A549 (cell line): ENCODE results near the gene ODC1. TPM values are rescaled to one million over a fixed set of nuclear protein-coding genes. Genes with fewer than 3 reads are reported as not detected.
A peak's percentile ranks its signal among the peaks of the same experiment; 100 is the strongest.

Source experiments
- ATAC-seq, 2 experiments: fragments of 200-7000 bp in 1 of 2; fragments of >200 bp in 1 of 2; cut with Nextera tagmentation in 1 of 2; cut with Tn5 transposase in 1 of 2; 3 replicates each; pipeline versions ENCODE4 v1.8.0 to v1.9.1; 2018 to 2020; ENCODE audit warnings: mild to moderate bottlenecking in 1 of 2, moderate library complexity in 1 of 2
- CTCF ChIA-PET: fragments of 300-600 bp; sonication (Branson Sonifier 250); formaldehyde crosslinking; extraction: SDS; loops from one replicate; lab custom pipeline; 2021; ENCODE audit warnings: antibody characterized with exemption, inconsistent platforms; lab: Yijun Ruan, JAX
- POLR2A ChIA-PET: fragments of 350-600 bp; formaldehyde crosslinking; extraction: SDS; loops from one replicate; lab custom pipeline; 2021; ENCODE audit warnings: antibody characterized with exemption, inconsistent platforms; lab: Yijun Ruan, JAX
- DNase-seq, 2 experiments: peaks; one replicate each; pipeline versions ENCODE4 v3.0.0 to v3.0.0-alpha.2; 2011 to 2016; ENCODE audit warnings: low read depth in 1 of 2, low spot score in 1 of 2
- FAIRE-seq: peaks from 2 replicates; lab custom pipeline; 2011; peaks lifted over from hg19 to GRCh38; lab: Jason Lieb, UNC
- H3K27ac ChIP-seq, 2 experiments: fragments of >200 bp; sonication (Bioruptor Twin); formaldehyde crosslinking; 3 replicates each; pipeline ENCODE4 v1.5.1; 2016 to 2017
- H3K4me1 ChIP-seq: fragments of >200 bp; sonication (Bioruptor Twin); formaldehyde crosslinking; 3 replicates; pipeline ENCODE4 v1.6.1; 2016
- H3K4me2 ChIP-seq: fragments of >200 bp; sonication (Bioruptor Twin); formaldehyde crosslinking; 3 replicates; pipeline ENCODE4 v1.6.1; 2016
- H3K4me3 ChIP-seq: fragments of >200 bp; sonication (Bioruptor Twin); formaldehyde crosslinking; 3 replicates; pipeline ENCODE4 v1.5.1; 2016
- H3K9me3 ChIP-seq: fragments of >200 bp; sonication (Bioruptor Twin); formaldehyde crosslinking; 3 replicates; pipeline ENCODE4 v1.6.1; 2016
- CBX8 ChIP-seq: fragments of 200-600 bp; sonication (generic); IDR thresholded peaks from 2 replicates; pipeline ENCODE4 v1.6.1; 2016
- CHD2 ChIP-seq: fragments of 150-350 bp; IDR thresholded peaks from 2 replicates; pipeline ENCODE4 v1.6.1; 2014; ENCODE audit warnings: low read length; ENCODE audit not compliant: partially characterized antibody
- CHD4 ChIP-seq: fragments of 200-600 bp; sonication (generic); IDR thresholded peaks from 2 replicates; pipeline ENCODE4 v1.6.1; 2016; ENCODE audit warnings: antibody characterized with exemption, mild to moderate bottlenecking, borderline replicate concordance
- EHF ChIP-seq: fragments of 250-450 bp; sonication (Bioruptor Pico); IDR thresholded peaks from 2 replicates; pipeline ENCODE4 v1.5.0; 2020; ENCODE audit warnings: mild to moderate bottlenecking
- EHMT2 ChIP-seq: fragments of 200-600 bp; sonication (generic); IDR thresholded peaks from 2 replicates; pipeline ENCODE4 v1.6.1; 2016; ENCODE audit warnings: antibody characterized with exemption, low read depth, mild to moderate bottlenecking, moderate library complexity
- ELK1 ChIP-seq: fragments of 150-350 bp; IDR thresholded peaks from 2 replicates; pipeline ENCODE4 v1.6.1; 2014; ENCODE audit warnings: low read depth, mild to moderate bottlenecking, low read length
- EP300 ChIP-seq, 2 experiments: fragments of >200 bp; sonication (Bioruptor Twin); formaldehyde crosslinking; IDR thresholded peaks; 2 replicates in 1 of 2; 3 replicates in 1 of 2; pipeline ENCODE4 v1.6.1; 2016 to 2017
- FOXS1 ChIP-seq: fragments of 250-450 bp; sonication (Bioruptor Pico); IDR thresholded peaks from 2 replicates; pipeline ENCODE4 v1.5.0; 2020; ENCODE audit warnings: mild to moderate bottlenecking, moderate library complexity
- NFE2L2 ChIP-seq: fragments of 150-350 bp; conservative IDR thresholded peaks from 2 replicates; pipeline ENCODE4 v1.6.1; 2014; ENCODE audit warnings: low read length
- PHF8 ChIP-seq: fragments of 200-600 bp; sonication (generic); IDR thresholded peaks from 2 replicates; pipeline ENCODE4 v1.6.1; 2016; ENCODE audit warnings: low read depth, mild to moderate bottlenecking, antibody characterized with exemption, moderate library complexity, borderline replicate concordance
- POLR2A ChIP-seq: IDR thresholded peaks from 2 replicates; pipeline ENCODE4 v1.6.1; 2012; ENCODE audit warnings: mild to moderate bottlenecking, low read length
- POLR2AphosphoS2 ChIP-seq: conservative IDR thresholded peaks from 2 replicates; pipeline ENCODE4 v1.6.1; 2012; ENCODE audit warnings: low read length, improper control_type of control experiment, inconsistent platforms
- RNF2 ChIP-seq: fragments of 200-600 bp; sonication (generic); IDR thresholded peaks from 2 replicates; pipeline ENCODE4 v1.6.1; 2016; ENCODE audit warnings: low read depth, mild to moderate bottlenecking, antibody characterized with exemption, moderate library complexity, borderline replicate concordance
- SMC3 ChIP-seq: fragments of >200 bp; sonication (Bioruptor Twin); formaldehyde crosslinking; IDR thresholded peaks from 3 replicates; pipeline ENCODE4 v1.6.1; 2018; ENCODE audit warnings: inconsistent platforms
- ZFP36 ChIP-seq: fragments of 450-650 bp; IDR thresholded peaks from 2 replicates; pipeline ENCODE4 v1.6.1; 2014; ENCODE audit warnings: borderline replicate concordance; ENCODE audit not compliant: partially characterized antibody
- WGBS: methylation state at CpG from one replicate; pipeline ENCODE4 v1.1.6; 2017; ENCODE audit errors: missing lambda C conversion rate; 5-methylcytosine and 5-hydroxymethylcytosine counted together
- polyA plus RNA-seq, 4 experiments: library from polyadenylated mRNA; depleted of rRNA in 3 of 4; stranded (reverse); fragments of >200 nt; fragmentation: RNase III in 1 of 4; extraction: RNeasy Plus Mini Kit Qiagen cat#74134 plus additional on column Dnase treatment in 1 of 4; gene quantifications; 2 replicates in 3 of 4; 3 replicates in 1 of 4; pipeline ENCODE4 v1.2.3, GENCODE V29; 2011 to 2017
- TF ChIP-seq, protein P1 (sequence below): fragments of >200 bp; sonication (Bioruptor Twin); formaldehyde crosslinking; IDR thresholded peaks from 3 replicates; pipeline ENCODE4 v1.6.1; 2016
- TF ChIP-seq, protein P2 (sequence below): fragments of 200-600 bp; sonication (generic); IDR thresholded peaks from 2 replicates; pipeline ENCODE4 v1.6.1; 2016; ENCODE audit warnings: antibody characterized with exemption, mild to moderate bottlenecking, moderate library complexity
- TF ChIP-seq, protein P3 (sequence below): fragments of 250-450 bp; sonication (Bioruptor Pico); IDR thresholded peaks from 2 replicates; pipeline ENCODE4 v1.5.0; 2020; ENCODE audit warnings: low read depth, mild to moderate bottlenecking, moderate library complexity

Gene ODC1
- polyA plus RNA-seq, 2 of the 4 experiments (the other 2 are of a cell fraction): 57.8 to 265 TPM

DNA sequence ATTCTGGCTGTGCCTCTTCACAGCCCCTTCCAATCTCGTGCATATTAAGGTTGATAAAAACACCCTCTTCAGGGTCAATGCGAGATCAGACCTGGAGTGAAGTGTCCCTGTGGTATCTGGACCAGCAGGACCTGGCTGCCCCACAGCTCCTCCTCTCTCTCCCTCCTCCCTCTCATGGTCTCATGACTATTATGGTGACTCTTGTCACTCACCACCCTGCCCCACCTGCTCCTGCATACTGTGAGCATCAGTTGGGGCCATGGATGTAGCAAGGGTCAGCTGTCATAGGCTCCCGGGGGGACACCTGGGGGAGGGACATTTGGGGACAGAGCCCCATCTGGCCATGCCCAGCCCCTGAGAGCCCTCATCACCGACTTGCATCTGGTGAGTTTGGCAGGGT is 50.2 kb downstream of the ODC1 start:
- H3K4me3 ChIP-seq: no peak overlapping the region
- H3K27ac ChIP-seq: peak overlapping the region; percentile 6 to 45; a peak in 2 of 6 replicates
- ChIA-PET POLR2A (no interaction called here), CTCF (interaction anchor here (0.6 to 2.6 kb wide), 6 partner anchors 8 to 274 kb away, joined by 3 to 17 read pairs (median 4); partner anchors contain the start of gene RRM2)
- no peak for TF ChIP-seq EP300 (IDR thresholded peaks at IDR 0.05)
- no peak for TF ChIP-seq EHMT2
- TF ChIP-seq CBX8: no peak
- TF ChIP-seq POLR2AphosphoS2: no peak
- no peak for TF ChIP-seq RNF2
- no peak for TF ChIP-seq CHD2
- no peak for TF ChIP-seq SMC3
- TF ChIP-seq ELK1: no peak
- peaks cover 43% of the 10 kb centered on the region for H3K4me1 ChIP-seq
- no peak overlapping the region for H3K4me2 ChIP-seq
- H3K9me3 ChIP-seq: no peaks in the 10 kb centered on the region
- 69% methylated on average over 4 of the region's 4 CpGs for WGBS
- ATAC-seq (peak; percentile 7 to 19; a peak in 3 of 6 replicates), FAIRE-seq (no peak), DNase-seq (no peak)

DNA sequence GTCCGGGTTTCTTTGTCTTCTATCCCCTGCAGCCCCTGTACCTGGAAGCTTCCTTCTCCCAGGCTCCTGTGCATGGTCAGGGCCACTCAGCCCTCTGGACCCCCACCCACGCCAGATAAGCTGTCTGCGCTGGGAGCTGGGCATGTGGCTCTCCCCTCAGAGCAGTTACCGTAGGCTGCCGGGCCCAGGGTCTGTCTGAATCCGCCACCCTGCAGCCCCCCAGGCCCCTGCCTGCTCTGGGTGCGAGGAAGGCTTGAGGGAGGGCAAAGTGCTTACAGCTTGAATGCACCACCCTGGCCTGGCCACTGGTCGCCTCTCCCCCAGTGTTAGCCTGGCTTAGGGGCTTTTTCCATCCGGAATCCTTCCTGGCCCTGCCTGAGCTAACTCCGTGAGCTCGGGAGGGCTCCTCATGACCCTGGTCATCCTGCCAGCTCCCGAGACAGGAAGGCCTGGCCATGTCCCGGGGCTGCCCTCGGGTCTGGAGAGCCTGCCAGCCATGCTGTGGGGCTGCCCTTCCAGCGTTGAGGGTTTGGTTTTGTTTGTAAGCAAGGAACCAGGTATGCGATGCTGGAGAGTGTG is 50.7 kb downstream of the ODC1 start:
- TF ChIP-seq FOXS1 (no peak), EHF (CRISPR knock-in tag) (no peak), POLR2A (no peak), NFE2L2 (no peak), ZFP36 (no peak), EP300 (IDR thresholded peaks at IDR 0.05) (no peak), PHF8 (no peak)
- TF ChIP-seq, protein P1, sequence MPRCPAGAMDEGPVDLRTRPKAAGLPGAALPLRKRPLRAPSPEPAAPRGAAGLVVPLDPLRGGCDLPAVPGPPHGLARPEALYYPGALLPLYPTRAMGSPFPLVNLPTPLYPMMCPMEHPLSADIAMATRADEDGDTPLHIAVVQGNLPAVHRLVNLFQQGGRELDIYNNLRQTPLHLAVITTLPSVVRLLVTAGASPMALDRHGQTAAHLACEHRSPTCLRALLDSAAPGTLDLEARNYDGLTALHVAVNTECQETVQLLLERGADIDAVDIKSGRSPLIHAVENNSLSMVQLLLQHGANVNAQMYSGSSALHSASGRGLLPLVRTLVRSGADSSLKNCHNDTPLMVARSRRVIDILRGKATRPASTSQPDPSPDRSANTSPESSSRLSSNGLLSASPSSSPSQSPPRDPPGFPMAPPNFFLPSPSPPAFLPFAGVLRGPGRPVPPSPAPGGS: no peak
- POLR2A ChIA-PET: no interaction called here

GRCh38 chr2:10396464-10396863 is 51.7 kb downstream of the ODC1 start:
- Histone ChIP-seq H3K4me1 (peaks cover 37% of the 10 kb centered on the region), H3K9me3 (no peaks in the 10 kb centered on the region)
- ATAC-seq: no peak; a peak in 2 of 6 replicates
- no peak for TF ChIP-seq CHD4
- TF ChIP-seq, protein P2, sequence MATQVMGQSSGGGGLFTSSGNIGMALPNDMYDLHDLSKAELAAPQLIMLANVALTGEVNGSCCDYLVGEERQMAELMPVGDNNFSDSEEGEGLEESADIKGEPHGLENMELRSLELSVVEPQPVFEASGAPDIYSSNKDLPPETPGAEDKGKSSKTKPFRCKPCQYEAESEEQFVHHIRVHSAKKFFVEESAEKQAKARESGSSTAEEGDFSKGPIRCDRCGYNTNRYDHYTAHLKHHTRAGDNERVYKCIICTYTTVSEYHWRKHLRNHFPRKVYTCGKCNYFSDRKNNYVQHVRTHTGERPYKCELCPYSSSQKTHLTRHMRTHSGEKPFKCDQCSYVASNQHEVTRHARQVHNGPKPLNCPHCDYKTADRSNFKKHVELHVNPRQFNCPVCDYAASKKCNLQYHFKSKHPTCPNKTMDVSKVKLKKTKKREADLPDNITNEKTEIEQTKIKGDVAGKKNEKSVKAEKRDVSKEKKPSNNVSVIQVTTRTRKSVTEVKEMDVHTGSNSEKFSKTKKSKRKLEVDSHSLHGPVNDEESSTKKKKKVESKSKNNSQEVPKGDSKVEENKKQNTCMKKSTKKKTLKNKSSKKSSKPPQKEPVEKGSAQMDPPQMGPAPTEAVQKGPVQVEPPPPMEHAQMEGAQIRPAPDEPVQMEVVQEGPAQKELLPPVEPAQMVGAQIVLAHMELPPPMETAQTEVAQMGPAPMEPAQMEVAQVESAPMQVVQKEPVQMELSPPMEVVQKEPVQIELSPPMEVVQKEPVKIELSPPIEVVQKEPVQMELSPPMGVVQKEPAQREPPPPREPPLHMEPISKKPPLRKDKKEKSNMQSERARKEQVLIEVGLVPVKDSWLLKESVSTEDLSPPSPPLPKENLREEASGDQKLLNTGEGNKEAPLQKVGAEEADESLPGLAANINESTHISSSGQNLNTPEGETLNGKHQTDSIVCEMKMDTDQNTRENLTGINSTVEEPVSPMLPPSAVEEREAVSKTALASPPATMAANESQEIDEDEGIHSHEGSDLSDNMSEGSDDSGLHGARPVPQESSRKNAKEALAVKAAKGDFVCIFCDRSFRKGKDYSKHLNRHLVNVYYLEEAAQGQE: peak; percentile 47; the same call in 1 of the 2 replicates
- TF ChIP-seq, protein P3, sequence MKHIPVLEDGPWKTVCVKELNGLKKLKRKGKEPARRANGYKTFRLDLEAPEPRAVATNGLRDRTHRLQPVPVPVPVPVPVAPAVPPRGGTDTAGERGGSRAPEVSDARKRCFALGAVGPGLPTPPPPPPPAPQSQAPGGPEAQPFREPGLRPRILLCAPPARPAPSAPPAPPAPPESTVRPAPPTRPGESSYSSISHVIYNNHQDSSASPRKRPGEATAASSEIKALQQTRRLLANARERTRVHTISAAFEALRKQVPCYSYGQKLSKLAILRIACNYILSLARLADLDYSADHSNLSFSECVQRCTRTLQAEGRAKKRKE (CRISPR knock-in tag): no peak
- TF ChIP-seq, all 56 proteins: peak for 1
- no peak for DNase-seq
- Histone ChIP-seq H3K4me2 (no peak overlapping the region), H3K4me3 (no peak overlapping the region), H3K27ac (no peak overlapping the region; a peak in 1 of 6 replicates)
- no peak for FAIRE-seq
- CTCF ChIA-PET: interaction anchor here (1.0 to 1.2 kb wide), 3 partner anchors 10 to 13 kb away, joined by 3 to 4 read pairs (median 4); no protein-coding TSS in a partner anchor
- POLR2A ChIA-PET: no interaction called here
- 88% methylated on average over 13 of the region's 13 CpGs for WGBS

More for the DNA sequence above, 50.7 kb downstream of the ODC1 start:
- no peak for FAIRE-seq
- Histone ChIP-seq H3K4me2 (no peak overlapping the region), H3K27ac (peak overlapping the region; percentile 6 to 45; a peak in 2 of 6 replicates), H3K4me3 (no peak overlapping the region), H3K4me1 (peaks cover 43% of the 10 kb centered on the region), H3K9me3 (no peaks in the 10 kb centered on the region)
- DNase-seq: no peak
- 90% methylated on average over 16 of the region's 16 CpGs for WGBS
- ATAC-seq: peak; percentile 2 to 13; a peak in 3 of 6 replicates
- CTCF ChIA-PET: interaction anchor here (0.6 to 2.6 kb wide), 5 partner anchors 9 to 274 kb away, joined by 3 to 17 read pairs (median 4); partner anchors contain the start of gene RRM2
